GM18505 (cell line): ENCODE results near the gene CLEC4G.
"Not testable (repeated sequence)": the region's sequence is repeated elsewhere in the genome, so short reads cannot be mapped to it uniquely, and the experiment has no call there.

Experiments used
- ATAC-seq: cut with Tn5 transposase; IDR thresholded peaks from one replicate; pipeline ENCODE4 v1.9.1; 2021; ENCODE audit not compliant: unreplicated experiment
- POLR2A ChIP-seq: IDR thresholded peaks from 4 replicates; pipeline ENCODE4 v1.6.1; 2011; ENCODE audit warnings: borderline replicate concordance; ENCODE audit not compliant: insufficient read depth, insufficient read length; ENCODE audit errors: extremely low read depth

The CLEC4G gene, protein sequence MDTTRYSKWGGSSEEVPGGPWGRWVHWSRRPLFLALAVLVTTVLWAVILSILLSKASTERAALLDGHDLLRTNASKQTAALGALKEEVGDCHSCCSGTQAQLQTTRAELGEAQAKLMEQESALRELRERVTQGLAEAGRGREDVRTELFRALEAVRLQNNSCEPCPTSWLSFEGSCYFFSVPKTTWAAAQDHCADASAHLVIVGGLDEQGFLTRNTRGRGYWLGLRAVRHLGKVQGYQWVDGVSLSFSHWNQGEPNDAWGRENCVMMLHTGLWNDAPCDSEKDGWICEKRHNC

GRCh38 chr19:7732045-7732444, at the start of gene CLEC4G:
TSS of gene CLEC4G (minus strand) at chr19:7732110. CDS start at chr19:7732102, 8 bp downstream.
- no peak for ATAC-seq
- no peak for TF ChIP-seq POLR2A

- ATAC-seq = no peak
- TF ChIP-seq POLR2A = no peak
Observed at GRCh38 chr19:7781157-7781556, 49.2 kb upstream of the CLEC4G start.

DNA sequence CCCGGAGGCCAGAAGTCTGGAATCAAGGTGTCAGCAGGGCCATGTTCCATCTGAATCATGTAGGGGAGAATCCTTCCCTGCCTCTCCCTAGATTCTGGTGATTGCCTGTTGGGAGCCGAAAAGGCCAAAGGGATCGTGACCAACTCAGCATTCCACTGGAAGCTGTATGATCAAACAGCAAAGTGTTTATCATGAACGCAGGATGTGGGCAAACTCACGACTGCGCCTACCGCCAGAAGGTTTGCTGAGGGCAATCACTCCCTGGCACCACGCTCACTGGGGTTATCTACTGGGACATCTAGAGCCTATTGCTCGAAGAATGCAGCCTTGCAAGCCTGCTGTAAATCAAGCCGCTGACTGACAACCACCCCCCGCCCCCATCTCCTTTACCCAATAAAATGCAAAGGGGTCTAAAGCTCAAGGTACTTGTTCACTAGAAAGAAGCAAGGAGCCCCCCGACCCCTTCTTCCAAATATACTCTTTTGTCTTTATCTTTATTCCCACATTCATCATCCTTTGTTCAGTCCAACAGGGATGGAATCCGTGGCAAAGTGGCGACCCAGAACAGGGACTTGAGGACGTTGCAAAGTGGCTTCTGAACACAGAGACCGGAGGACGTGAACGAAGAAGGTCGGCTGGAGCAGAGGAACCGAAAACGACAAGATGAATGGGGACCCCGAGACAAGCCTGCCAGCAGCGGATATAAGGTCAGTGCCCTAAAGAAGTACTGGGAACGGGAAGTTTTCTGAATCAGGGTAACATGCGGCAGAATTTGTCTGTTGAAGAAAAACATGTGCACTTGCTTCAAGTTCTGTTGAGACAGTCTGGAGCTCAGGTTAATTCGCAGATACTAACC, 47.9 kb upstream of the CLEC4G start:
- no peak for TF ChIP-seq POLR2A
- no peak for ATAC-seq

- no peak for TF ChIP-seq POLR2A
- no peak for ATAC-seq
Observed at GRCh38 chr19:7778081-7778480, 46.2 kb upstream of the CLEC4G start.

GRCh38 chr19:7775761-7776160, 43.9 kb upstream of the CLEC4G start:
- ATAC-seq = no peak
- TF ChIP-seq POLR2A = no peak

DNA sequence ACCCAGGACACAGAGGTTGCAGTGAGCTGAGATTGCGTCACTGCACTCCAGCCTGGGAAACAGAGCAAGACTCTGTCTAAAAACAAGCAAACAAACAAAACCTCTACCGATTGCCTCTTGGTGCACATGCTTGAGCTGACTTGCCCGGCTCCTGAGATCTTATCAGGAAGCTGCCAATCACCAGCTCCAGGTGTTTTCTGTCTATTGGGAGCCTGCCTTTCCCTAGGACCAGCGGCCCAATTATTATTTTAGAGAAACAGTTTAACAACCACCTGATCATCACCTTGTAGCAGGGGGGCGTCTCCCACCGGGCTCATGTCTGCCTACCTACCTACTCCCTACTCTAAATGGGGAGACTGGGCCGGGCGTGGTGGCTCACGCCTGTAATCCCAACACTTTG, 41.9 kb upstream of the CLEC4G start:
- no peak for TF ChIP-seq POLR2A
- no peak for ATAC-seq

GRCh38 chr19:7772752-7773291, 40.9 kb upstream of the CLEC4G start:
- ATAC-seq = no peak
- no peak for TF ChIP-seq POLR2A

DNA sequence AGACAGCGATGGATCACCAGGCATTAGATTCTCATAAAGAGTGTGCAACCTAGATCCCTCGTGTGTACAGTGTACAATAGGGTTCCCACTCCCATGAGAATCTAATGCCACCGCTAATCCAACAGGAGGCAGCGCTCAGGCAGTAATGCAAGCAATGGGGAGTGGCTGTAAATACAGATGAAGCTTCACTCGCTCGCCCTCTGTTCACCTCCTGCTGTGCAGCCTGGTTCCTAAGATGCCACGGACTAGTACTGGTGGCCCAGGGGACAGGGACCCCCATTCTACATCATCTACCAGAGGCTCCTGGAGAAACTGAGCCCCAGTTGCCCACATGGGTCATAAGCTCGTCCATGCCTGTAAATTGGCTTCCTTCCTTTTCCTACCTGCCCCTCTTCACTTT, 39.2 kb upstream of the CLEC4G start:
- ATAC-seq = no peak
- no peak for TF ChIP-seq POLR2A

DNA sequence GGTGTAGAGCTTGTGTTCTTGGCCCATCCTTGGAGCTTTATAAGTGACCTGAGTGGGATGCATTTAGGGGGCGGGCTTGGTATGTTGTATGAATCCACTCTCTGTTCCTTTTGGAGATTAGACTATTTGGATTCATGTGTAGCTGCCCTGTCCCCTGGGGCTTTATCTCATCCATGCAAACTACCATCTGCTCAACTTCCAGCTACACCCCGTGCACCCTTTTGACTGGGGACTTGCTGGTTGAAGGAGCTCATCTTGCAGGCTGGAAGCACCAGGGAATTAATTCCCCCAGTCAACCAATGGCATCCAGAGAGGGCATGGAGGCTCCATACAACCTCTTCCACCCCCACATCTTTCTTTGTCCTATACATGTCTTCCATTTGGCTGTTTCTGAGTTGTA, 37.3 kb upstream of the CLEC4G start:
- ATAC-seq = no peak

GRCh38 chr19:7767487-7767886, 35.6 kb upstream of the CLEC4G start:
- no peak for TF ChIP-seq POLR2A
- ATAC-seq = no peak

More for the DNA sequence above, 37.3 kb upstream of the CLEC4G start:
- no peak for TF ChIP-seq POLR2A

GRCh38 chr19:7766535-7766934, 34.6 kb upstream of the CLEC4G start:
- no peak for ATAC-seq
- no peak for TF ChIP-seq POLR2A

GRCh38 chr19:7765043-7765442, 33.1 kb upstream of the CLEC4G start:
- ATAC-seq = not testable (repeated sequence)

DNA sequence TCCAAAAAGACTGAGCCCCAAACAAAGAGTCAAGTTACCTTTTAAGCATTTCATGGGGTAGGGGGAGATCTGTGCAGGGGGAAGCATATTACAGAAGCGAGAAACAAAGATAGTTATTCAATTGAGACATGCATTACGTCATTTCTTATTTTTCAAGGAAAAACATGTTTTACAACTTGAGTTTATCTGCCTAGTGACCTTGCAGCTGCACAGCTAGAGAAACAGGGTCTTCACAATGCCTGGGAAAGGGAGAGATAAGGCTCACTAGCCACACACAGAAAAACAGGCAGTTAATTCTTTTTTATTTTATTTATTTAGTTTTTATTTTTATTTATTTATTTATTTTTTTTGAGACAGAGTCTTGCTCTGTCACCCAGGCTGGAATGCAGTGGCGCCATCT, 32.2 kb upstream of the CLEC4G start:
- not testable (repeated sequence) for ATAC-seq

DNA sequence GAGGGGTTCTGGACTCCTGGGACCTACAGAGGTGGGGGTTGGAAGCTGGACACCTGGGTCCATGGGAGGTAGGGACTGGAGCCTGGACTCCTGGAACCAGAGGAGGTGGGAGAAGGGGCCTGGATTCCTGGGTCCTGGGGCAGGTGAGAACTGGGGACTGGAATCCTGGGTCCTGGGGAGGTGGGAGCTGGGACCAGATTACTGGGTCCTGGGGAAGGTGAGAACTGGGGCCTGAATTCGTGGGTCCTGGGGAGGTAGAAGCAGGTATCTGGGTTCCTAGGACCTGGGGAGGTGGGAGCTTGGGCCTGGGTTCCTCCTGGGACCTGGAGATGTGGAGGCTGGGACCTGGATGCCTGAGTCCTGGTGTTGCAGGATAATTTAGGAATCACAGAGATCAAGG, 31.8 kb upstream of the CLEC4G start:
- ATAC-seq = no peak
- no peak for TF ChIP-seq POLR2A

- no peak for ATAC-seq
- no peak for TF ChIP-seq POLR2A
Observed at GRCh38 chr19:7762719-7763293, 30.9 kb upstream of the CLEC4G start, which contains the start of gene CLEC4M. TSS of gene CLEC4M (plus strand) at chr19:7763243. CDS start at chr19:7763267, 24 bp downstream.
